ENCODE results near the gene FBXL2.

The FBXL2 gene

GRCh38 chr3:33260104-33260503, 17.1 kb upstream of the FBXL2 start:
- H3K27me3 ChIP-seq (ENCODE audit: low read depth, low read length) = peaks cover 2% of the 10 kb centered on the region; the same call in 1 of the 2 replicates
- no peaks in the 10 kb centered on the region for H3K9me3 ChIP-seq (ENCODE audit: insufficient read depth, low read length)
- no peak overlapping the region for H3K4me3 ChIP-seq (ENCODE audit: low read length)
- no peak for TF ChIP-seq EZH2phosphoT487 (IDR thresholded peaks at IDR 0.05; ENCODE audit: low read depth)
- TF ChIP-seq, protein P1, sequence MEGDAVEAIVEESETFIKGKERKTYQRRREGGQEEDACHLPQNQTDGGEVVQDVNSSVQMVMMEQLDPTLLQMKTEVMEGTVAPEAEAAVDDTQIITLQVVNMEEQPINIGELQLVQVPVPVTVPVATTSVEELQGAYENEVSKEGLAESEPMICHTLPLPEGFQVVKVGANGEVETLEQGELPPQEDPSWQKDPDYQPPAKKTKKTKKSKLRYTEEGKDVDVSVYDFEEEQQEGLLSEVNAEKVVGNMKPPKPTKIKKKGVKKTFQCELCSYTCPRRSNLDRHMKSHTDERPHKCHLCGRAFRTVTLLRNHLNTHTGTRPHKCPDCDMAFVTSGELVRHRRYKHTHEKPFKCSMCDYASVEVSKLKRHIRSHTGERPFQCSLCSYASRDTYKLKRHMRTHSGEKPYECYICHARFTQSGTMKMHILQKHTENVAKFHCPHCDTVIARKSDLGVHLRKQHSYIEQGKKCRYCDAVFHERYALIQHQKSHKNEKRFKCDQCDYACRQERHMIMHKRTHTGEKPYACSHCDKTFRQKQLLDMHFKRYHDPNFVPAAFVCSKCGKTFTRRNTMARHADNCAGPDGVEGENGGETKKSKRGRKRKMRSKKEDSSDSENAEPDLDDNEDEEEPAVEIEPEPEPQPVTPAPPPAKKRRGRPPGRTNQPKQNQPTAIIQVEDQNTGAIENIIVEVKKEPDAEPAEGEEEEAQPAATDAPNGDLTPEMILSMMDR (IDR thresholded peaks at IDR 0.05; ENCODE audit: low read depth, low read length) = no peak
- H3K9ac ChIP-seq (ENCODE audit: low read length) = no peak overlapping the region
- no peak overlapping the region for H3K4me2 ChIP-seq (ENCODE audit: low read length)
- no peaks in the 10 kb centered on the region for H3K79me2 ChIP-seq (ENCODE audit: low read length)
- H4K20me1 ChIP-seq (ENCODE audit: insufficient read depth, low read length) = no peaks in the 10 kb centered on the region
- no peak overlapping the region for H3K27ac ChIP-seq (ENCODE audit: low read length)
- no peak overlapping the region for H2AFZ ChIP-seq (ENCODE audit: low read depth, low read length)
- no peaks in the 10 kb centered on the region for H3K4me1 ChIP-seq (ENCODE audit: low read length)
- H3K36me3 ChIP-seq (replicated peaks; ENCODE audit: low read depth, low read length) = no peaks in the 10 kb centered on the region

GRCh38 chr3:33269385-33269784, 7.9 kb upstream of the FBXL2 start:
- Histone ChIP-seq H3K4me3 (ENCODE audit: low read length) (no peak overlapping the region), H3K4me2 (ENCODE audit: low read length) (no peak overlapping the region), H3K27ac (ENCODE audit: low read length) (no peak overlapping the region), H2AFZ (ENCODE audit: low read depth, low read length) (no peak overlapping the region), H3K27me3 (ENCODE audit: low read depth, low read length) (no peaks in the 10 kb centered on the region), H4K20me1 (ENCODE audit: insufficient read depth, low read length) (no peaks in the 10 kb centered on the region), H3K9ac (ENCODE audit: low read length) (no peak overlapping the region), H3K36me3 (replicated peaks; ENCODE audit: low read depth, low read length) (no peaks in the 10 kb centered on the region), H3K4me1 (ENCODE audit: low read length) (no peaks in the 10 kb centered on the region), H3K9me3 (ENCODE audit: insufficient read depth, low read length) (no peaks in the 10 kb centered on the region), H3K79me2 (ENCODE audit: low read length) (no peaks in the 10 kb centered on the region)
- no peak for TF ChIP-seq EZH2phosphoT487 (IDR thresholded peaks at IDR 0.05; ENCODE audit: low read depth)
- TF ChIP-seq, protein P1 (IDR thresholded peaks at IDR 0.05; ENCODE audit: low read depth, low read length) = no peak

- no peak for TF ChIP-seq EZH2phosphoT487 (IDR thresholded peaks at IDR 0.05; ENCODE audit: low read depth)
- TF ChIP-seq, protein P1 (IDR thresholded peaks at IDR 0.05; ENCODE audit: low read depth, low read length) = no peak
- no peak overlapping the region for H2AFZ ChIP-seq (ENCODE audit: low read depth, low read length)
Measured at GRCh38 chr3:33271324-33271723, 5.9 kb upstream of the FBXL2 start.

GRCh38 chr3:33273628-33274027, 3.6 kb upstream of the FBXL2 start:
- no peaks in the 10 kb centered on the region for H3K27me3 ChIP-seq (ENCODE audit: low read depth, low read length)

More at GRCh38 chr3:33271324-33271723, 5.9 kb upstream of the FBXL2 start:
- Histone ChIP-seq H3K27me3 (ENCODE audit: low read depth, low read length) (no peaks in the 10 kb centered on the region), H3K9me3 (ENCODE audit: insufficient read depth, low read length) (no peaks in the 10 kb centered on the region), H3K4me1 (ENCODE audit: low read length) (no peaks in the 10 kb centered on the region), H3K27ac (ENCODE audit: low read length) (no peak overlapping the region), H3K36me3 (replicated peaks; ENCODE audit: low read depth, low read length) (no peaks in the 10 kb centered on the region), H3K9ac (ENCODE audit: low read length) (no peak overlapping the region), H3K79me2 (ENCODE audit: low read length) (no peaks in the 10 kb centered on the region), H4K20me1 (ENCODE audit: insufficient read depth, low read length) (no peaks in the 10 kb centered on the region), H3K4me2 (ENCODE audit: low read length) (no peak overlapping the region), H3K4me3 (ENCODE audit: low read length) (no peak overlapping the region)

More at GRCh38 chr3:33273628-33274027, 3.6 kb upstream of the FBXL2 start:
- Histone ChIP-seq H3K79me2 (ENCODE audit: low read length) (no peaks in the 10 kb centered on the region), H3K4me3 (ENCODE audit: low read length) (no peak overlapping the region), H3K9ac (ENCODE audit: low read length) (no peak overlapping the region), H3K4me1 (ENCODE audit: low read length) (peaks cover 11% of the 10 kb centered on the region), H3K4me2 (ENCODE audit: low read length) (no peak overlapping the region), H4K20me1 (ENCODE audit: insufficient read depth, low read length) (no peaks in the 10 kb centered on the region), H3K27ac (ENCODE audit: low read length) (no peak overlapping the region), H2AFZ (ENCODE audit: low read depth, low read length) (no peak overlapping the region), H3K36me3 (replicated peaks; ENCODE audit: low read depth, low read length) (no peaks in the 10 kb centered on the region), H3K9me3 (ENCODE audit: insufficient read depth, low read length) (no peaks in the 10 kb centered on the region)
- TF ChIP-seq, protein P1 (IDR thresholded peaks at IDR 0.05; ENCODE audit: low read depth, low read length) = no peak
- TF ChIP-seq EZH2phosphoT487 (IDR thresholded peaks at IDR 0.05; ENCODE audit: low read depth) = no peak

Measured in OCI-LY3 (cell line).